K562 (cell line): ENCODE data around the gene HPCA. TPM values are rescaled to one million over a fixed set of nuclear protein-coding genes. Genes with fewer than 3 reads are reported as not detected.
A peak's percentile ranks its signal among the peaks of the same experiment; 100 is the strongest.

Experiments
- BACH1 ChIP-seq: fragments of 200-800 bp; sonication (Bioruptor generic); IDR thresholded peaks from 2 replicates; pipeline ENCODE4 v1.6.1; 2016; ENCODE audit warnings: missing genetic modification characterization, missing compliant biosample characterization
- CREB1 ChIP-seq, 2 experiments: sonication (generic) in 1 of 2; formaldehyde crosslinking in 1 of 2; IDR thresholded peaks; 2 replicates each; pipeline versions ENCODE4 v1.6.1 to v1.8.0; 2012 to 2022; ENCODE audit warnings: inconsistent platforms in 1 of 2, mild to moderate bottlenecking in 1 of 2, missing genetic modification reagents in 1 of 2, moderate library complexity in 1 of 2
- CTBP1 ChIP-seq: fragments of 450-650 bp; IDR thresholded peaks from 2 replicates; pipeline ENCODE4 v1.6.1; 2016; ENCODE audit warnings: borderline replicate concordance
- EP400 ChIP-seq: fragments of 450-650 bp; IDR thresholded peaks from 2 replicates; pipeline ENCODE4 v1.6.1; 2017; ENCODE audit warnings: antibody characterized with exemption, mild to moderate bottlenecking, moderate library complexity
- FUS ChIP-seq: fragments of 200-400 bp; formaldehyde crosslinking; optimal IDR thresholded peaks from 2 replicates; pipeline ENCODE3; 2017; ENCODE audit warnings: low read depth, low read length
- GTF2A2 ChIP-seq: IDR thresholded peaks from 2 replicates; pipeline ENCODE4 v1.6.1; 2016; ENCODE audit warnings: mild to moderate bottlenecking, missing genetic modification characterization, missing compliant biosample characterization
- SIRT6 ChIP-seq: IDR thresholded peaks from one replicate; pipeline ENCODE4 v1.6.1; 2012; ENCODE audit warnings: low read depth, mild to moderate bottlenecking, control low read depth, inconsistent platforms, low read length, moderate library complexity
- SNRNP70 ChIP-seq: fragments of 200-400 bp; formaldehyde crosslinking; optimal IDR thresholded peaks from 2 replicates; pipeline ENCODE3; 2017; ENCODE audit warnings: low read depth, low read length
- ZBTB7A ChIP-seq: IDR thresholded peaks from 2 replicates; pipeline ENCODE4 v1.6.1; 2011; ENCODE audit warnings: low read depth, mild to moderate bottlenecking, low read length, moderate library complexity, borderline replicate concordance; ENCODE audit not compliant: control insufficient read depth
- ZFP1 ChIP-seq: fragments of 450-650 bp; formaldehyde crosslinking; IDR thresholded peaks from 2 replicates; pipeline ENCODE4 v1.4.0; 2020; ENCODE audit warnings: mild to moderate bottlenecking, mixed read lengths
- ZFPM2 ChIP-seq: fragments of 250-450 bp; sonication (Bioruptor Pico); IDR thresholded peaks from 2 replicates; pipeline ENCODE4 v1.5.1; 2022; ENCODE audit warnings: mild to moderate bottlenecking
- ZNF212 ChIP-seq: fragments of 450-650 bp; formaldehyde crosslinking; IDR thresholded peaks from 2 replicates; pipeline ENCODE4 v1.4.0; 2020; ENCODE audit warnings: mild to moderate bottlenecking
- ZNF583 ChIP-seq: fragments of 250-450 bp; sonication (Bioruptor Pico); IDR thresholded peaks from 2 replicates; pipeline ENCODE4 v1.4.0; 2020
- ZNF778 ChIP-seq: fragments of 450-650 bp; formaldehyde crosslinking; IDR thresholded peaks from 2 replicates; pipeline ENCODE4 v1.4.0; 2020; ENCODE audit warnings: mild to moderate bottlenecking, moderate library complexity
- polyA plus RNA-seq, 8 experiments: library from polyadenylated mRNA; depleted of rRNA in 4 of 8; stranded (reverse) in 5 of 8; unstranded in 3 of 8; fragments of >200 nt; fragmentation: Nextera tagmentation in 2 of 8; fragmentation: Illumina TruSeq in 1 of 8; extraction: Ambion mirVana in 2 of 8; extraction: Trizol in 1 of 8; gene quantifications; 2 replicates each; pipeline versions ENCODE4 v1.2.1 to v1.2.3, GENCODE V29; 2011 to 2014; ENCODE audit warnings: inconsistent platforms in 1 of 8, missing spikeins in 1 of 8
- total RNA-seq, 7 experiments: library from RNA; depleted of rRNA in 6 of 7; stranded (reverse); fragments of >200 nt in 6 of 7; fragmentation: Illumina TruSeq in 2 of 7; extraction: Trizol in 2 of 7; gene quantifications; 2 replicates each; pipeline versions ENCODE4 v1.2.1 to v1.2.3, GENCODE V29; 2011 to 2021; ENCODE audit warnings: low replicate concordance in 1 of 7
- TF ChIP-seq, protein P1 (sequence below): sonication (generic); formaldehyde crosslinking; IDR thresholded peaks from 2 replicates; pipeline ENCODE4 v1.8.1; 2023; ENCODE audit warnings: missing genetic modification reagents, mild to moderate bottlenecking, borderline replicate concordance
- TF ChIP-seq, protein P2 (sequence below): sonication (generic); formaldehyde crosslinking; IDR thresholded peaks from 2 replicates; pipeline ENCODE4 v1.4.0; 2020; ENCODE audit warnings: mild to moderate bottlenecking, missing genetic modification reagents
- TF ChIP-seq, protein P3 (sequence below): sonication (generic); formaldehyde crosslinking; IDR thresholded peaks from 2 replicates; pipeline ENCODE4 v1.8.0; 2022; ENCODE audit warnings: mild to moderate bottlenecking, low read depth, missing genetic modification reagents
- TF ChIP-seq, protein P4 (sequence below), 2 experiments: fragments of 450-650 bp in 1 of 2; sonication (generic) in 1 of 2; formaldehyde crosslinking in 1 of 2; IDR thresholded peaks in 1 of 2; conservative IDR thresholded peaks in 1 of 2; 2 replicates each; pipeline versions ENCODE4 v1.6.1 to v1.8.1; 2016 to 2023; ENCODE audit warnings: mild to moderate bottlenecking in 2 of 2, moderate library complexity in 2 of 2, inconsistent platforms in 1 of 2, missing genetic modification reagents in 1 of 2

HPCA gene
- total and polyA plus RNA-seq, 9 of the 15 experiments (the other 6 are each of a cell fraction or from before 2014, with no cell fraction given), result not detected

GRCh38 chr1:32919811-32920733, 33.8 kb downstream of the HPCA start (continued):
- TF ChIP-seq, protein P1, sequence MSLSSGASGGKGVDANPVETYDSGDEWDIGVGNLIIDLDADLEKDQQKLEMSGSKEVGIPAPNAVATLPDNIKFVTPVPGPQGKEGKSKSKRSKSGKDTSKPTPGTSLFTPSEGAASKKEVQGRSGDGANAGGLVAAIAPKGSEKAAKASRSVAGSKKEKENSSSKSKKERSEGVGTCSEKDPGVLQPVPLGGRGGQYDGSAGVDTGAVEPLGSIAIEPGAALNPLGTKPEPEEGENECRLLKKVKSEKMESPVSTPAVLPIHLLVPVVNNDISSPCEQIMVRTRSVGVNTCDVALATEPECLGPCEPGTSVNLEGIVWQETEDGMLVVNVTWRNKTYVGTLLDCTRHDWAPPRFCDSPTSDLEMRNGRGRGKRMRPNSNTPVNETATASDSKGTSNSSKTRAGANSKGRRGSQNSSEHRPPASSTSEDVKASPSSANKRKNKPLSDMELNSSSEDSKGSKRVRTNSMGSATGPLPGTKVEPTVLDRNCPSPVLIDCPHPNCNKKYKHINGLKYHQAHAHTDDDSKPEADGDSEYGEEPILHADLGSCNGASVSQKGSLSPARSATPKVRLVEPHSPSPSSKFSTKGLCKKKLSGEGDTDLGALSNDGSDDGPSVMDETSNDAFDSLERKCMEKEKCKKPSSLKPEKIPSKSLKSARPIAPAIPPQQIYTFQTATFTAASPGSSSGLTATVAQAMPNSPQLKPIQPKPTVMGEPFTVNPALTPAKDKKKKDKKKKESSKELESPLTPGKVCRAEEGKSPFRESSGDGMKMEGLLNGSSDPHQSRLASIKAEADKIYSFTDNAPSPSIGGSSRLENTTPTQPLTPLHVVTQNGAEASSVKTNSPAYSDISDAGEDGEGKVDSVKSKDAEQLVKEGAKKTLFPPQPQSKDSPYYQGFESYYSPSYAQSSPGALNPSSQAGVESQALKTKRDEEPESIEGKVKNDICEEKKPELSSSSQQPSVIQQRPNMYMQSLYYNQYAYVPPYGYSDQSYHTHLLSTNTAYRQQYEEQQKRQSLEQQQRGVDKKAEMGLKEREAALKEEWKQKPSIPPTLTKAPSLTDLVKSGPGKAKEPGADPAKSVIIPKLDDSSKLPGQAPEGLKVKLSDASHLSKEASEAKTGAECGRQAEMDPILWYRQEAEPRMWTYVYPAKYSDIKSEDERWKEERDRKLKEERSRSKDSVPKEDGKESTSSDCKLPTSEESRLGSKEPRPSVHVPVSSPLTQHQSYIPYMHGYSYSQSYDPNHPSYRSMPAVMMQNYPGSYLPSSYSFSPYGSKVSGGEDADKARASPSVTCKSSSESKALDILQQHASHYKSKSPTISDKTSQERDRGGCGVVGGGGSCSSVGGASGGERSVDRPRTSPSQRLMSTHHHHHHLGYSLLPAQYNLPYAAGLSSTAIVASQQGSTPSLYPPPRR, result no peak
- TF ChIP-seq, protein P2, sequence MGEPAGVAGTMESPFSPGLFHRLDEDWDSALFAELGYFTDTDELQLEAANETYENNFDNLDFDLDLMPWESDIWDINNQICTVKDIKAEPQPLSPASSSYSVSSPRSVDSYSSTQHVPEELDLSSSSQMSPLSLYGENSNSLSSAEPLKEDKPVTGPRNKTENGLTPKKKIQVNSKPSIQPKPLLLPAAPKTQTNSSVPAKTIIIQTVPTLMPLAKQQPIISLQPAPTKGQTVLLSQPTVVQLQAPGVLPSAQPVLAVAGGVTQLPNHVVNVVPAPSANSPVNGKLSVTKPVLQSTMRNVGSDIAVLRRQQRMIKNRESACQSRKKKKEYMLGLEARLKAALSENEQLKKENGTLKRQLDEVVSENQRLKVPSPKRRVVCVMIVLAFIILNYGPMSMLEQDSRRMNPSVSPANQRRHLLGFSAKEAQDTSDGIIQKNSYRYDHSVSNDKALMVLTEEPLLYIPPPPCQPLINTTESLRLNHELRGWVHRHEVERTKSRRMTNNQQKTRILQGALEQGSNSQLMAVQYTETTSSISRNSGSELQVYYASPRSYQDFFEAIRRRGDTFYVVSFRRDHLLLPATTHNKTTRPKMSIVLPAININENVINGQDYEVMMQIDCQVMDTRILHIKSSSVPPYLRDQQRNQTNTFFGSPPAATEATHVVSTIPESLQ (CRISPR knock-in tag), result no peak
- TF ChIP-seq ZBTB7A, result no peak
- peak; percentile 59; the same call in 1 of the 2 replicates for TF ChIP-seq BACH1 (tag)
- no peak for TF ChIP-seq SIRT6
- TF ChIP-seq, protein P3, sequence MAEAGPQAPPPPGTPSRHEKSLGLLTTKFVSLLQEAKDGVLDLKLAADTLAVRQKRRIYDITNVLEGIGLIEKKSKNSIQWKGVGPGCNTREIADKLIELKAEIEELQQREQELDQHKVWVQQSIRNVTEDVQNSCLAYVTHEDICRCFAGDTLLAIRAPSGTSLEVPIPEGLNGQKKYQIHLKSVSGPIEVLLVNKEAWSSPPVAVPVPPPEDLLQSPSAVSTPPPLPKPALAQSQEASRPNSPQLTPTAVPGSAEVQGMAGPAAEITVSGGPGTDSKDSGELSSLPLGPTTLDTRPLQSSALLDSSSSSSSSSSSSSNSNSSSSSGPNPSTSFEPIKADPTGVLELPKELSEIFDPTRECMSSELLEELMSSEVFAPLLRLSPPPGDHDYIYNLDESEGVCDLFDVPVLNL (CRISPR knock-in tag), result no peak
- TF ChIP-seq, protein P4, sequence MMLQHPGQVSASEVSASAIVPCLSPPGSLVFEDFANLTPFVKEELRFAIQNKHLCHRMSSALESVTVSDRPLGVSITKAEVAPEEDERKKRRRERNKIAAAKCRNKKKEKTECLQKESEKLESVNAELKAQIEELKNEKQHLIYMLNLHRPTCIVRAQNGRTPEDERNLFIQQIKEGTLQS (IDR thresholded peaks at IDR 0.05), result peak; percentile 91
- TF ChIP-seq, protein P4 (CRISPR knock-in tag; conservative IDR thresholded peaks at IDR 0.05), result no peak; the same call in 1 of the 2 replicates
- TF ChIP-seq ZNF212 (CRISPR knock-in tag), result no peak
- peak; percentile 67; the same call in 1 of the 2 replicates for TF ChIP-seq CTBP1
- TF ChIP-seq FUS, result no peak
- TF ChIP-seq ZFP1, result no peak
- no peak for TF ChIP-seq ZNF583 (CRISPR knock-in tag)
- no peak for TF ChIP-seq CREB1 (IDR thresholded peaks at IDR 0.05)
- peak; percentile 65; the same call in 1 of the 2 replicates for TF ChIP-seq CREB1 (CRISPR knock-in tag; IDR thresholded peaks at IDR 0.05)
- TF ChIP-seq SNRNP70, result no peak
- TF ChIP-seq ZFPM2 (CRISPR knock-in tag), result no peak
- TF ChIP-seq ZNF778 (CRISPR knock-in tag), result no peak
- TF ChIP-seq EP400, result 0 out of 2 replicates have a peak, but pooled peaks have one; percentile 43
- no peak for TF ChIP-seq GTF2A2 (tag)
